Left ventricle myocardium inferior (tissue), 1 donor: ENCODE results near the gene BCL6B. TPM values are rescaled to one million over a fixed set of nuclear protein-coding genes. Genes with fewer than 3 reads are reported as not detected.

Source experiments
- DNase-seq: peaks from one replicate; pipeline ENCODE4 v3.0.0-alpha.2; 2020
- H3K27ac ChIP-seq: fragments of 200-600 bp; replicated peaks from 2 replicates; pipeline ENCODE4 v1.8.0; 2021
- H3K27me3 ChIP-seq: fragments of 200-600 bp; 2 replicates; pipeline ENCODE4 v1.8.0; 2021; ENCODE audit warnings: low read depth
- H3K36me3 ChIP-seq: fragments of 200-600 bp; 2 replicates; pipeline ENCODE4 v1.8.0; 2021
- H3K4me1 ChIP-seq: fragments of 200-600 bp; 2 replicates; pipeline ENCODE4 v1.8.0; 2021
- H3K4me3 ChIP-seq: fragments of 200-600 bp; 2 replicates; pipeline ENCODE4 v1.8.0; 2021; ENCODE audit warnings: mild to moderate bottlenecking, moderate library complexity
- H3K9me3 ChIP-seq: fragments of 200-600 bp; replicated peaks from 2 replicates; pipeline ENCODE4 v1.8.0; 2021
- intact Hi-C: fragments of 100-400 bp; cut with micrococcal nuclease; formaldehyde crosslinking; loops from one replicate; pipeline ENCODE4 v1.11.0; 2022
- total RNA-seq: library from RNA; stranded (reverse); fragmentation: NEBNext Ultra II Directional; extraction: Animal tissue kit (Norgen Biotek cat#: 25700); gene quantifications from one replicate; pipeline ENCODE4 v1.2.1, GENCODE V29; 2021
- TF ChIP-seq, protein P1 (sequence below): fragments of 200-600 bp; IDR thresholded peaks from 2 replicates; pipeline ENCODE4 v1.8.0; 2021; ENCODE audit warnings: antibody characterized with exemption, mild to moderate bottlenecking, borderline replicate concordance
- donor health status: DM: no; HTN: yes; CAD: no; lungs with severe emphysema.

Gene BCL6B
- total RNA-seq, 1 donor from 2014 or later: 13.7 TPM

DNA sequence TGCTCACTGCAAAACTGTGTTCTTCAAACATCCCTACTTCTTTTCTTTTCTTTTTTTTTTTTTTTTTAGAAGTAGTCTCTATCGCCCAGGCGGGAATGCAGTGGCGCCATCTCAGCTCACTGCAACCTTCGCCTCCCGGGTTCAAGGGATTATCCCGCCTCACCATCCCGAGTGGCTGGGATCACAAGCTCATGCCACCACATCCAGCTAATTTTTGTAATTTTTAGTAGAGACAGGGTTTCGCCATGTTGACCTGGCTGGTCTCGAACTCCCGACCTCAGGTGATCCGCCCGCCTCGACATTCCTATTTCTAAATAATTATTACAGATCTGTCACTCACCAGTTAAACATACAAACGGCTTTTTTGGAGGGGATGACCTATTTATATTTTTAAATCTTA is 11.4 kb upstream of the BCL6B start:
- Histone ChIP-seq H3K27me3 (no peaks in the 10 kb centered on the region), H3K36me3 (peaks cover 13% of the 10 kb centered on the region), H3K4me3 (peak overlapping the region; percentile 83), H3K27ac (no peak overlapping the region), H3K4me1 (peaks cover 64% of the 10 kb centered on the region), H3K9me3 (no peaks in the 10 kb centered on the region)
- DNase-seq: no peak
- TF ChIP-seq, protein P1, sequence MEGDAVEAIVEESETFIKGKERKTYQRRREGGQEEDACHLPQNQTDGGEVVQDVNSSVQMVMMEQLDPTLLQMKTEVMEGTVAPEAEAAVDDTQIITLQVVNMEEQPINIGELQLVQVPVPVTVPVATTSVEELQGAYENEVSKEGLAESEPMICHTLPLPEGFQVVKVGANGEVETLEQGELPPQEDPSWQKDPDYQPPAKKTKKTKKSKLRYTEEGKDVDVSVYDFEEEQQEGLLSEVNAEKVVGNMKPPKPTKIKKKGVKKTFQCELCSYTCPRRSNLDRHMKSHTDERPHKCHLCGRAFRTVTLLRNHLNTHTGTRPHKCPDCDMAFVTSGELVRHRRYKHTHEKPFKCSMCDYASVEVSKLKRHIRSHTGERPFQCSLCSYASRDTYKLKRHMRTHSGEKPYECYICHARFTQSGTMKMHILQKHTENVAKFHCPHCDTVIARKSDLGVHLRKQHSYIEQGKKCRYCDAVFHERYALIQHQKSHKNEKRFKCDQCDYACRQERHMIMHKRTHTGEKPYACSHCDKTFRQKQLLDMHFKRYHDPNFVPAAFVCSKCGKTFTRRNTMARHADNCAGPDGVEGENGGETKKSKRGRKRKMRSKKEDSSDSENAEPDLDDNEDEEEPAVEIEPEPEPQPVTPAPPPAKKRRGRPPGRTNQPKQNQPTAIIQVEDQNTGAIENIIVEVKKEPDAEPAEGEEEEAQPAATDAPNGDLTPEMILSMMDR: no peak
- intact Hi-C loops: no loop called here

DNA sequence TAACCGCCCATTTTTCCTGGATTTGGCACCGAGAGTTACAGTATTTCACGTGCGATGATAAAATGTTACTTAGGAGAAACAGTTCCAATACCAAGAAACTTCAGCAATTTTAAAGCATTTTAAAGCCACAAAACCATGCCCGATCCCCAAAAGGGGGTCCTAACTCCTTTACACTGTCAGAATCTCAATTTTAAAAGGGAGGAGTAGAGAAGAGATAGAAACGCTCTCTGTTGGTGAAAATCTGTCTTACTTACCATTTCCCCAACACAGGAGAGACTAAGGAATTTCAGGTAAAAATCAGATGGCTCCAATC is 11.0 kb upstream of the BCL6B start:
- DNase-seq: no peak
- TF ChIP-seq, protein P1: no peak
- Histone ChIP-seq H3K9me3 (no peaks in the 10 kb centered on the region), H3K27me3 (no peaks in the 10 kb centered on the region), H3K36me3 (peaks cover 13% of the 10 kb centered on the region), H3K4me3 (peak overlapping the region; percentile 83), H3K4me1 (peaks cover 69% of the 10 kb centered on the region), H3K27ac (peak overlapping the region; percentile 99)
- intact Hi-C loops: no loop called here

DNA sequence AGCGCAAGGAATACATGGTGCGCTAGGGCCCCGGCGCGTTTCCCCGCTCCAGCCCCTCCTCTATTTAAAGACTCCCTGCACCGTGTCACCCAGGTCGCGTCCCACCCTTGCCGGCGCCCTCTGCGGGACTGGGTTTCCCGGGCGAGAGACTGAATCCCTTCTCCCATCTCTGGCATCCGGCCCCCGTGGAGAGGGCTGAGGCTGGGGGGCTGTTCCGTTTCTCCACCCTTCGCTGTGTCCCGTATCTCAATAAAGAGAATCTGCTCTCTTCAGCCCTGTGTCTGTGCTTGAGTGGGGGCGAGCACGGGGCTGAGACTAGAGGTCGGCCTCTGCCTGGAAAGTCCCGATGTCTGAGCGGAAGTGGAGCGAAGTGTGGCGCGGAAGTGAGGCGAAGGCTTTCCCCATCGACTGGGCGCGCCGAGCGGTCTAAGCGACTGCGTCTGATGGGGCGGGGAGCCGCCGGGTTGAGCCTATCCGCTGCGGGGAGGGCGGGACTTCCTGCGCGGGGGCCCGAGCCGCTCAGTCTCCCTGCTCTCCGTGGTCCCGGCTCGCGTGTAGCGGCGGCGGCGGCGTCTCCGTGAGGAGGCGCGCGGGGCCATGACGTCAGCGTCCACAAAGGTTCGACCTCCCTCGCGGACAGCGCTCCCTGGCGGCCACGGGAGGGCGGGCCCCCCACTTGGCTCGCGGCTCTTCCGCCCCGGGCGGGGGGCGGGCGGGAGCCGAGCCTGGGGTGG is 8.4 kb upstream of the BCL6B start:
- peaks cover 5% of the 10 kb centered on the region for H3K36me3 ChIP-seq
- H3K4me1 ChIP-seq: peaks cover 94% of the 10 kb centered on the region
- peak overlapping the region; percentile 83 for H3K4me3 ChIP-seq
- no peaks in the 10 kb centered on the region for H3K9me3 ChIP-seq
- intact Hi-C loops: no loop called here
- H3K27me3 ChIP-seq: no peaks in the 10 kb centered on the region
- TF ChIP-seq, protein P1: peak; percentile 86
- peak; percentile 98 for DNase-seq
- H3K27ac ChIP-seq: peak overlapping the region; percentile 99

DNA sequence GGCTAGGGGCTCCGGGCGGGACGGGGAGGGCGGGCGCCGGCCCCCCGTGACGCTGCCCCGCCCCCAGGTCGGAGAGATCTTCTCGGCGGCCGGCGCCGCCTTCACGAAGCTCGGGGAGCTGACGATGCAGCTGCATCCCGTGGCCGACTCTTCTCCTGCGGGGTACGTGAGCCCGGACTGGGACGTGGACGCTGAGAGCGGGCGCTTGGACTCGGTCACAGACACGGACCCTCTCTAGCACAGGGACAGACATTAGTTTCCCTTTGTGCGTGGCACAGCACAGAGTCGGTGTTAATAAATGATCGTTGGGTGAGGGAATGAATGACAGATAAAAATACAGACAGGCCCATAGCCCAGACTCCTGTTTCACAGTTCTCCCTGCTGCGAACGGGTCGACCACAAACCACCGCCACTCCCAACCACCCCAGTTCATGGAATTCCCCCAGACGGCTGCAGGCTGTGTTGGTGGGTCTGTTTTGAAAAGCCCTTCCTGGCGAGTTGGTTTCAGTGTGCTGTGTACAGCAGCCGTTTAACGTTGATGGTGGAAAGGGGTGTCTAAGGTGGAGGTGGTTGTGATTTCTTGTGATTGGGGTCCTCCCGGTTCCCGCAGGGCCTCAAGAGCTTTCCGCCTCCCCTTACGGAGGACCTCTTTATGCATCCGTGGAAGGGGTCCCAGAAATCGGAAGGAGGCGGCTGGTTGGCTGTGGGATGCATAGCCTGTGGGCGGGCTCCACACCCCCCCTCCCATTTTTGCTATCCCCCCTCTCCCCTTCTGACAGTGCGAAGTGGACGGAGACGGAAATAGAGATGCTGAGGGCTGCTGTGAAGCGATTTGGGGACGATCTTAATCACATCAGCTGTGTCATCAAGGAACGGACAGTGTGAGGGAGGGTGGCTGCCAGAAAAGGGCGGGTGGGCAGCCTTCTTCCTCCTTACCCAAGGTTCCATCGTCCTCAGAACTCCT is 7.6 kb upstream of the BCL6B start:
- DNase-seq: no peak
- TF ChIP-seq, protein P1: peak; percentile 49
- H3K27ac ChIP-seq: peak overlapping the region; percentile 99
- H3K27me3 ChIP-seq: no peaks in the 10 kb centered on the region
- H3K36me3 ChIP-seq: no peaks in the 10 kb centered on the region
- peak overlapping the region; percentile 83 for H3K4me3 ChIP-seq
- H3K4me1 ChIP-seq: peaks cover 95% of the 10 kb centered on the region
- H3K9me3 ChIP-seq: no peaks in the 10 kb centered on the region
- intact Hi-C loops: no loop called here

DNA sequence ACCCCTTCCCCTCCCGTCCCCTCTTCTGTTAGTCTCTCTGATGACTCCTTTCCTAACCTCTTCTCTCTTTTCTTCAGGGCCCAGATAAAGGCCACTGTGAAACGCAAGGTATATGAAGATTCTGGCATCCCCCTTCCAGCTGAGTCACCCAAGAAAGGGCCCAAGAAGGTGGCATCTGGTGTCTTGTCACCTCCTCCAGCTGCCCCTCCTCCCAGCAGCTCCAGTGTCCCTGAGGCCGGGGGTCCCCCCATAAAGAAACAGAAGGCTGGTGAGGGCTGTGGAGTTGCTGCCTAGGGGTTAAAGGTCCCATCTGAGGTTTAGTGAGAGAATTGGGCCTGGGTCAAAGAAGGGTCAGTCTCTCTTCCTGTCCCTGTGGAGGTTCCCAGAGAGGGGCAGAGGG is 6.4 kb upstream of the BCL6B start:
- Histone ChIP-seq H3K27me3 (no peaks in the 10 kb centered on the region), H3K4me3 (no peak overlapping the region), H3K27ac (peak overlapping the region; percentile 99), H3K9me3 (no peaks in the 10 kb centered on the region), H3K4me1 (peaks cover 95% of the 10 kb centered on the region), H3K36me3 (no peaks in the 10 kb centered on the region)
- TF ChIP-seq, protein P1: no peak
- DNase-seq: no peak
- intact Hi-C loops: no loop called here
